Anterior cingulate cortex (tissue), 58 donors: ENCODE measurements around the gene METTL1.

Source experiments
- DNase-seq, 58 donors: peaks; one replicate each; lab custom pipeline; 2025; lab: John Stamatoyannopoulos, UW

Gene METTL1

DNA sequence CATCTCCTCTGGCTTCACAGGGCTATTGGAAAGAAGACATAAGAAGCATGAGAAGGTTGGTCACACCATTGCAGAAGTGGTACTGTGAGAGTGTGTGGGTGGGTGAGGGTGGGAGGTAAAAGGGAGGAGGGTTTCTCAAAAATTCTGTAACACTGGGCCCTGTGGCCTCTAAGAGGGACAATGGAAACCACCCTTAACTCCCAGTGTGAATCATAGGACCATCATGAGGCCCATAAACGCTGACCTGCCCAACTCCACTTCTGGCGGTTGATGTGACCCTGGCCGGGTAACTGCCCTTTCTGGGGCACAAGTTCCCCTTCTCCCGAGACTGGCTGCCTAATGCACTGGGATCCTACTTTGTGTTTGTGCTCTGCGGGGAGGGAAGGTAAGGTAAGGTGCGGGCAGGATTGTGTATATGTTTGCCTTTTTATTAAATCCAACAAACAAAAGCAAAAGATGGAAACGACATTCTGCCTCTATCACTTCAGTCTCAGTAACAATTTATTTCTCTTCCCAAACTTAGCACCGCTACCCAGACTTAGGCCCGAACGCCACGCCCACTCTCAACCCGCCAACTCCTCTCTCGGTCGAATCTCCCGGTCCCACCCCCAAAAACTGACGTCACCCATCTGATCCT, 551 bp downstream of the METTL1 start:
- peak in 26 of 58 donors; percentile 64 to 90 (median 79) for DNase-seq

DNA sequence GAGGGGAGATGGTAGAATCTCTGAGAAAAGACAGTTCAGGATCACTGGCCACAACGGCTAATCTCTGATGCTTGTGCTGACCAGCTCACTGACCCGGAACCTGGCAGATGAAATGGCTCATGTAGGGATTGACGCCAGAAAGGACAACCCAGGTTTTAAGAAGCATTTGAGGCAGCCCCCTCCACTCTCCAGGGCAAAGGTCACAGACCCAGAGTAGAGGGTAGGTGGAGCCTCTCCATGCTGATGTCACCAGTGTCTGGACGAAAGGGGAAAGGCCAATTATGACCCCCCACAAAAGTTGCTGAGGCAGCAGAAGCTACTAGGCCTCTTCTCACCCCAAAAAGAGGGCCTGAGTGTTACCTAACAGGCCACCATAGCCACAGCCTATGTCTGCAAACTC, 1.2 kb downstream of the METTL1 start:
- no peak for DNase-seq

GRCh38 chr12:57769594-57769993, 2.3 kb downstream of the METTL1 start:
- no peak for DNase-seq

DNA sequence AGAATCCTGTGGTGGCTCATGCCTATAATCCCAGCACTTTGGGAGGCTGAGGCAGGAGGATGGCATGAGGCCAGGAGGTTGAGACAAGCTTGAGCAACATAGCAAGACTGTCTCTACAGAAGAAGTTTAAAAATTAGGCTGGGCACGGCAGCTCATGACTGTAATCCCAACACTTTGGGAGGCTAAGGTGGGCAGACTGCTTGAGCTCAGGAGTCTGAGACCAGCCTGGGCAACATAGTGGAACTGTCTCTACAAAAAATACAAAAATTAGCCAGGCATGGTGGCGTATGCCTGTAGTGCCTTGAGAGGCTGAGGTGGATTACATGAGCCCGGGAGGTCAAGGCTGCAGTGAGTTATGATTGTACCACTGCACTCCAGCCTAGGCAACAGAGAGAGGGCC, 4.0 kb downstream of the METTL1 start:
- no peak for DNase-seq

- no peak for DNase-seq
Observed at GRCh38 chr12:57767305-57767698, 4.6 kb downstream of the METTL1 start.

DNA sequence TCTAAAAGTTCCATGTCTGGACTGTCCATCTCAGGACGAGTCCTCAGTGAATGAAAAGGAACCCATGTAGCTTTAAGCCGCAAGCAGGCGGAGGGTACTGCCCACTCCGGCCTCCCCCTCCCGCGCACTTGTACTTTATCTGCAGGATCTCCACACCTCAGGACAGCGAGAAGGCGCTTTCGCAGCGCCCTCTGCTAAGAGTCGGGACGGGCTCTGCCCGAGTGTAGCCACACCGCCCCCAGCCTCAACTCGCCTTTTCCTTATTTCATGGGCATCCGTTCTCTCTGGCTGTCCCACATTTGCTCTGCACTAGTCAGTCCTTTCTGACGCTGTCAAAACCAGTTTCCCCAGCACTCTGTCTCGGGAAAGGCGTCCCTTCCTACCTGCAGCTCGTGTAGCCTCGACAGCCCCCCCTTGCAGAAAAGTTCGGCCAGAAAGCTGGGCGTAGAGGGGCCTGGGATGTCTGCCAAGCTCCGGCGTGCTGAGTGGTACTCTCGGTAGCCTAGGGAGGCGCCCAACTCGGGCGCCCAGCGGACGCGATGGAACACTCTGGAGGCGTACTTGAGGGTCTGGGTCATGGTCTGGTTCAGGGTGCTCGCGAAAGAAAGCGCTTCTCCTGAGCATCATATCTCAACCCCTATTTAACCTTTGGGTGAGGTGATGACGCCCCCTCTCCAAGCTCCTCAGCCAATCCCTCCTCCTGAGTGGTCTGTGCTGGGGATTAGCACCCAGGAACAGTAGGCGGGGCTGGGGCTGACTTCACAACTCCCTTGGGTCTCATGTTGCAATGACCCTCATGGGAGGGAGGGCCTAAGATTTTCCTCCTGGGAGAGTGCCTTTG, 5.2 kb downstream of the METTL1 start, which contains the start of gene CYP27B1:
TSS of gene CYP27B1 (minus strand) at position 615 of the 841 bp plus-strand sequence. CDS start at position 578, 37 bp downstream.
- DNase-seq: no peak

DNA sequence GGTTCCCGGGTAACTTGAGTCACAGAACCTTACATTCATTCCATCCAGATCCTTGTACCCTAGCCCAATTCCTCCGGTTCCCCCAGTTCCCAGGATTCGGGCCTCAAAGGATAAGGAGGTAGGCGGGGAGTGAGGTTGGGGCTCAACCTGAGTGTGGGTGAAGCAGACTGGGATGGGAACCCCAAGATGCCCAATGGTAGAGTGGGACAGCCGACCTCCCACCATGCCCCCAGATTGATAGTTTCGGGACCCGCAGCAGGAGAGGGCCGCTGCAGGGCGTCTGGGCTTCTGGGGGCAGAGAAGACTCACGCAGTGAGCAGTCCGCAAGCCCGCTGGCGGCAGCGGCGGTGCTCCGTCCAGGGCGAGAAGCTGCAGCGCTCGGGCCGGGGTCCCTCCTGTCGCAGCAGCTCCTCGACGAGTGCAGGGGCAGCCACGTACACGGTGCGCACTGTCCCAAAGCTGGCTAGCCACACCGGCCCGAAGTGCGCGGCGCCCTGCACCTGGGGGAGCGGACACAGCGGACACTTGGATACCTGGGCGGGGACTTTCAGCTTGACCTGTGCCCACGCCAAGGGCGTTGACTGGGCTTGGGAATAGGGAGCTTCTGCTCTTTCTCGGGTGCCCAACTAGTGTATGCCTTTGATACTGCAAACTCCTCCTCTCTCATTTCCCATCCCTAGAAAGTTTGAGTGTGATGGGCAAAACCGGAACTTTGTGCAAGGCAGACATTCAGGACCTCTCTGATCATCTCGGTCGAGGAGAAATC, 6.0 kb downstream of the METTL1 start:
- DNase-seq: no peak

DNA sequence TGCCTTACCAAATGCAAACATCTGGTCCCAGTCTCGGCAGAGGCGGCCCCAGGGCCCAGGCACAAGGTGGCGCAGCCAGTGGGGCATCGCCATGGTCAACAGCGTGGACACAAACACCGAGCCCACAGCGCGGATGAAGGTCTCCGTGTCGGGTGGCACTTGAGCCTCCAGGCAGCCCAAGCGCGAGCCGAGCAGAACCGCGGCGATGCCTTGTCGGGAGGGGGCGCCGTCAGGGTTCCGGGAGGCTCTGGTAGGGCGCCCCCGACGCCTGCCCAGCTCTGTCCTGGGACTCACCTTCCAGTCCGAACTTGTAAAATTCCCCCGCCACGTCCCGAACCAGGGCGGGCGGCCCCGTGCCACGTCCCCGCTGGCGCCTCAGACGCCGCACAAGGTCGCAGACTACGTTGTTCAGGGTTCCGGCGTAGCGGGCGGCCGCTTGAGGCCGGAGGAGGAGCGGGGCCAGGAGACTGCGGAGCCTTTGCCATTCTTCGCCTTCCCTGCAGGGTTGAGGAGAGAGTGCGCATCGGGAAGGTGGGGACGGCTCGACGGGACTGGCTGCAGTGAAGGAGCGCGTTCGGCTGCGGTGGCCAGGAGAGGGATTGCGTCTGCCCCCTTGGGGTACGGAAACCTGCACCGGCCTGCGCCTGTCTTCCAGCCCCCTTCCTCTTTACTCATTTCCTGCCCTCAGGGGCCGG, 6.8 kb downstream of the METTL1 start:
- no peak for DNase-seq

DNA sequence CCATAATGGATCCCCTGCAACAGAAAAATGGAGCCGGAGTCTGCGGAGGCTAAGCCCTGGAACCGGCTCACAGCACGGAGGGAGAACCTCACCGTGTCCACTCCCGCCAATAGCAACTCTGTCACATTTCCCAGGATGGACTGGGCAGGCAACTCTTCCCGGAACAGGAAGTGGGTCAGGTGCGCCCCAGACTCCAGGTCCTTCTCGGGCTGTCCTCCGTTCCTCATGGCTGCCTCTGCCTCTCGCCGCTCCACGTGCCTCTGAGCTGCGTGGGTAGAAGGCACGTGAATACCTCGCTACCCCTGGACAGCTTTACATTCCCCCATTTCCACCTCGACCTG, 7.3 kb downstream of the METTL1 start:
- no peak for DNase-seq

- no peak for DNase-seq
Observed at GRCh38 chr12:57763881-57764661, 7.8 kb downstream of the METTL1 start.

DNA sequence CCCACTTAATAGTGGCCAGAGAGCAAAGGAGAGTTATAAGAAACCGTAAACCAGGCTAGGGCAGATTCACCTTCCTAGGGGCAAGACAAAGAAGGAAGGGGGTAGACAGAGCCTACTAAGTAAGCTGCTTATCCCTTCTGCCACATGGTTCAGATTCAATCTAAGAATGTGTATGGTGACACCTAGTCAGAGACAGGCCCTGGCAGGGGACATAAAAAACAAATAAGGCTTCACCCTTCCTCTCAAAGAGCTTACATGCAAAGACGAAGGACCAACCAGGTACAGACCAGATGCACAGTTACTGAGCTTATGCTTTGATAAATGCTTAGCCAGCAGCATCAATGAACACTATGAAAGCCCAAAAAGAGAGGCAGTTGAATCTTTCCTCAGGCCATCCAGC, 9.4 kb downstream of the METTL1 start:
- DNase-seq: no peak

- DNase-seq: no peak
Observed at GRCh38 chr12:57761391-57761998, 10.4 kb downstream of the METTL1 start.

GRCh38 chr12:57760347-57760982, 11.4 kb downstream of the METTL1 start:
- DNase-seq: no peak

DNA sequence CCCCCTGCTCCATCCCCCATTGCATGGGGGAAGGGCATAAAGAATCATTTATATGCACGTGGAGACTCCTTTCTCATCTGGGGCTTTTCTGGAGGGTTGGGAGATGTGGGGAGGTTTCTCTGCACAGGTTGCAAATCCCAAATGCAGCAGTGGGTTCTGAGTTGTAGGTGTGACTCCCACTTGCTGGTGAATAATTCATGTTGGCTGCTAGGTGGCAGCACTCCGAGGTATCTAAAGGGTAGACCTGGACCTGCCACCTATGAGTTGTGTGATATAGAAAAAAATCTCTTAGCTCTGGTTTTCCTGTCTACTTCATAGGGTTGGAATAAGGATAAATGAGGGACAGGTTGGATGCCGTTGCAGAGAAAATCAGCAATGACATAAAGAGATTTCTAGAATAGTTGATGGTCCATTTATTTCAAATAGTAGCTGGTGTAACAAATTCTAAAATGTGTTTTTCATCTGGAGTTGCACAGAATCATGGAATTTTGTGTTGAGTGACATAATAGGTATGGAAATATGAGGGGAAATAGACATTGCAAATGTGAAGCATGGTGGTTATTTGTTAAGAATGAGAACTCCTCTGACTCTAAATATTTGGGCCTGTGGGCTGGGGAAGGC, 12.4 kb downstream of the METTL1 start:
- no peak for DNase-seq

GRCh38 chr12:57758552-57759359, 13.1 kb downstream of the METTL1 start:
- DNase-seq: no peak

- no peak for DNase-seq
Observed at GRCh38 chr12:57757771-57758170, 14.1 kb downstream of the METTL1 start.
